Measurements from ENCODE around the gene SLC4A2.

SLC4A2 gene

DNA sequence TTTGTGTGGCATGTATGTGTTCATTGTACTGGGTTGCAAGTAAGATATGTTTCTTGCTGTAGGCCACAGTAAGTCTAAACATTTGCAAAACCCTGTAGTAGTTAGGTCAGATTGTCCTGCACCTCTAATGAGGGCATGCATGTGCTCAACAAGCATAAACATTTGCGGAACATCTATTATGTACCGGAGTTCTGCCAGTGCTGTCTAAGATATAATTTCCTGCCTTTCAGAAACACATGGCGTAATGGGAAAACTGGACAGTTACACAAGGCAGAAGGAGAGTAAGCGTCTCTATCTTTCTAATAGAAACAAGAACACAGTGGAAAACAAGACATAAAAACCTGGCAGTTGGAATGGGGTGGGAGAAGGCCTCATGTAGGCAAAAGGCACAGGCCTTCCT, 28.4 kb upstream of the SLC4A2 start:
- TF ChIP-seq, protein P1, sequence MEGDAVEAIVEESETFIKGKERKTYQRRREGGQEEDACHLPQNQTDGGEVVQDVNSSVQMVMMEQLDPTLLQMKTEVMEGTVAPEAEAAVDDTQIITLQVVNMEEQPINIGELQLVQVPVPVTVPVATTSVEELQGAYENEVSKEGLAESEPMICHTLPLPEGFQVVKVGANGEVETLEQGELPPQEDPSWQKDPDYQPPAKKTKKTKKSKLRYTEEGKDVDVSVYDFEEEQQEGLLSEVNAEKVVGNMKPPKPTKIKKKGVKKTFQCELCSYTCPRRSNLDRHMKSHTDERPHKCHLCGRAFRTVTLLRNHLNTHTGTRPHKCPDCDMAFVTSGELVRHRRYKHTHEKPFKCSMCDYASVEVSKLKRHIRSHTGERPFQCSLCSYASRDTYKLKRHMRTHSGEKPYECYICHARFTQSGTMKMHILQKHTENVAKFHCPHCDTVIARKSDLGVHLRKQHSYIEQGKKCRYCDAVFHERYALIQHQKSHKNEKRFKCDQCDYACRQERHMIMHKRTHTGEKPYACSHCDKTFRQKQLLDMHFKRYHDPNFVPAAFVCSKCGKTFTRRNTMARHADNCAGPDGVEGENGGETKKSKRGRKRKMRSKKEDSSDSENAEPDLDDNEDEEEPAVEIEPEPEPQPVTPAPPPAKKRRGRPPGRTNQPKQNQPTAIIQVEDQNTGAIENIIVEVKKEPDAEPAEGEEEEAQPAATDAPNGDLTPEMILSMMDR (IDR thresholded peaks at IDR 0.05; ENCODE audit: low read depth, low read length), result no peak
- no peak for DNase-seq (ENCODE audit: low read depth in 2 of 2)
- no peak overlapping the region for H3K4me3 ChIP-seq (replicated peaks in 1 of 2; ENCODE audit: low read depth in 2 of 2, low read length in 2 of 2)

DNA sequence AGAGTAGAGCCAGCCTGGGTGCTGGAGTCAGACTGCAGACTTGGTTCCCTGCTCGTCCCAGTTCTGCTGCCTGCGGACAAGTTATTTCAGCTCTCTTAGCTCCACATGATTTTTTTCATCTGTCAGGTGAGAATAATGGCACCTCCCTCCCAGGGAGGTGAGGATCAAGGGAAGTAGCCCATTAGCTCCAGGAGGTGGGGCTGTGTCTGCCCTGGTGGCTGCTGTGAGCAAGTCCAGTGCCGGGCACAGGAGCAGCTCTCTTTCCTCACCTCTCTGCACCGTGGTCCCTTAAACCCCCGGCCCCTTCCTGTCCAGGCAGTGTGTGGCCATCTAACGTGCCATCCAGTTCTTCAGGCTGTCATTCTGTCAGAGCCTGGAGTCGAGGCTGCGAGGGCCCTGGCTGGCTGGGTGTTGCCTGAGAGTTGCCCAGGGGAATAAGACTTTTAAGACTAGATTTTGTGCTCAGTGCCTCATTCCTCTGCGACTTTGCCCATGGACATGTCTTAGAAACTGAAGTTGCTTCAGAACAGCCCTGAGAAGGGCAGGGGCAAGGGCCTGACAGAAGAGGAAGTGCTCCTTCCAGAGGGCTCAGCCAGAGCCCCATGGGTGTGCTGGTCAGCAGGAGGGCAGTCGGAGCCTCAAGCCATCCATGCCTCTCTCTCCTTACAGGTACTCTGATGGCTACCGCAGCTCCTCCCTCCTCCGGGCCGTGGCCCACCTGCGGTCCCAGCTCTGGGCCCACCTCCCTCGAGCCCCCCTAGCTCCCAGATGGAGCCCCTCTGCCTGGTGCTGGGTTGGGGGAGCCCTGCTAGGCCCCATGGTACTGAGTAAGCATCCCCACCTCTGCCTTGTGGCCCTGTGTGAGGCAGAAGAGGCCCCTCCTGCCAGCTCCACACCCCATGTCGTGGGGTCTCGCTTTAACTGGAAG, 26.2 kb upstream of the SLC4A2 start:
- no peak for DNase-seq (ENCODE audit: low read depth in 2 of 2)
- TF ChIP-seq, protein P1 (IDR thresholded peaks at IDR 0.05; ENCODE audit: low read depth, low read length), result no peak
- no peak overlapping the region for H3K4me3 ChIP-seq (replicated peaks in 1 of 2; ENCODE audit: low read depth in 2 of 2, low read length in 2 of 2)

DNA sequence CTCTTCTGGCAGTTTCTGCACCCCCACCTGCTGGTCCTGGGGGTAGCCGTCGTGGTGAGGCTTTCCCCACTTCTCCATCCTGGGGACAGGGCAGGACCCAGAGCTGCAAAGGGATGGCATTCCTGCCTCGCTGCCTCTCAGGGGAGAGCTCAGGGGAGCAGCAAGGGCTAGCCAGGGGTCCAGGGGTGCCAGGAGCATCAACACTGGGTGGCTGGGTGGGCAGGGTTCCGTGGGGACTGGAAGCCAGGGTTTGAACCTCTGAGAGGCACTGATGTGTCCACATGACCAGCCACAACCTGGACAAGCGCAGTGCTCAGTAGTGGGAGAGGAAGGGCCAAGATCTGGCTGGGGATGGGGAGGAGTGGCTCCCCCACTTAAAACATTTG, 25.5 kb upstream of the SLC4A2 start:
- TF ChIP-seq, protein P1 (IDR thresholded peaks at IDR 0.05; ENCODE audit: low read depth, low read length), result no peak
- no peak for DNase-seq (ENCODE audit: low read depth in 2 of 2)
- H3K4me3 ChIP-seq (replicated peaks in 1 of 2; ENCODE audit: low read depth in 2 of 2, low read length in 2 of 2), result no peak overlapping the region

DNA sequence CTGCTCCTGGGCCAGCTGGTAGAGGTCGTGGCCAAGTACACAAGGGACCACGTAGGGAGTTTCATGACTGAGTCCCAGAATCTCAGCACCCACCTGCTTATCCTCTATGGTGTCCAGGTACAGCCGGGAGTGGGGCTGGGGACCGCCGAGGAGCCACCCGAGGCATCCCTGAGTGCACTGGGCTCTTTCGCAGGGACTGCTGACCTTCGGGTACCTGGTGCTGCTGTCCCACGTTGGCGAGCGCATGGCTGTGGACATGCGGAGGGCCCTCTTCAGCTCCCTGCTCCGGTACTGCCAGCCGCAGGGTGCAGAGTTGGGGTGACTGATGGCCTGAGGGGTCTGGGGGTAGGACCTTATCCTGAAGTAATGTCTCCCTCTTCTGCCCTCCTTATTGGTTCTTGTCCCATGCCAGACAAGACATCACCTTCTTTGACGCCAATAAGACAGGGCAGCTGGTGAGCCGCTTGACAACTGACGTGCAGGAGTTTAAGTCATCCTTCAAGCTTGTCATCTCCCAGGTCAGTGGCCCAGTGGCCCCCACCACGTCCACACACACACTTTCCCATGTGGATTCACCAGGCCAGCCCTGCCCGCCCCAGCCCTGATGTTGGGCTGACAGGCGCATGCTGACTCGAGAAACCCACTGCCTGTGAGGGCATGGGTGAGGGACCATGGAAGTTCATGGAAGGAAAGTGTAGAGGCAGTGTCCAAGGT, 24.9 kb upstream of the SLC4A2 start:
- no peak overlapping the region for H3K4me3 ChIP-seq (replicated peaks in 1 of 2; ENCODE audit: low read depth in 2 of 2, low read length in 2 of 2)
- DNase-seq (ENCODE audit: low read depth in 2 of 2), result no peak
- TF ChIP-seq, protein P1 (IDR thresholded peaks at IDR 0.05; ENCODE audit: low read depth, low read length), result no peak

DNA sequence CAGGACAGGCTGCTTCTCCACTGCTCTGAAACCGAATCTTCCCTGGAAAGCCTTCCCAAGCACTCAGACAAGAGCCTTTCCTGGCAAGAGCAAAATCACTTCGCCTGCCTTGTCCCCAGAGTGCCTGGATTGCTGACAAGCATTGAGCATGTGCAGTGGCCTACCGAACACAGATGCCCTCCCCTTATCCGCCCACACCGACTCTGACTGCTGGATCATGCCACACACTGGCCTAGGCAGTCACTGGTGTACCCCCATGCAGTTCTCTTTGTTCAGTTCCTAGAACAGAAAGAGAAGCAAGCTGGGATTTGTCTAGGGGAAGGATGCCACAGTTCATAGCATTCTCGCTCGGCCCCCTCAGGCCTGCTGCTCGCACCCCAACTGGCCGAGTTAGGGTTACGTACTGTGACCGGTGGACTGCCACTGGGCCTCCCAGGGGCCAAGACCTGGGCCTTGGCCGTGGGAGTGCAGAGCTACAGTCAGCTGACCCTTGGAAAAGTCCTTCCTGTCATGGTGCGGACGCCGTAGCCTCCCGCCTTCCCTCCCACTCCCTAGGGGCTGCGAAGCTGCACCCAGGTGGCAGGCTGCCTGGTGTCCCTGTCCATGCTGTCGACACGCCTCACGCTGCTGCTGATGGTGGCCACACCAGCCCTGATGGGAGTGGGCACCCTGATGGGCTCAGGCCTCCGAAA, 24.2 kb upstream of the SLC4A2 start:
- DNase-seq (ENCODE audit: low read depth in 2 of 2), result no peak
- H3K4me3 ChIP-seq (replicated peaks in 1 of 2; ENCODE audit: low read depth in 2 of 2, low read length in 2 of 2), result no peak overlapping the region
- TF ChIP-seq, protein P1 (IDR thresholded peaks at IDR 0.05; ENCODE audit: low read depth, low read length), result no peak

DNA sequence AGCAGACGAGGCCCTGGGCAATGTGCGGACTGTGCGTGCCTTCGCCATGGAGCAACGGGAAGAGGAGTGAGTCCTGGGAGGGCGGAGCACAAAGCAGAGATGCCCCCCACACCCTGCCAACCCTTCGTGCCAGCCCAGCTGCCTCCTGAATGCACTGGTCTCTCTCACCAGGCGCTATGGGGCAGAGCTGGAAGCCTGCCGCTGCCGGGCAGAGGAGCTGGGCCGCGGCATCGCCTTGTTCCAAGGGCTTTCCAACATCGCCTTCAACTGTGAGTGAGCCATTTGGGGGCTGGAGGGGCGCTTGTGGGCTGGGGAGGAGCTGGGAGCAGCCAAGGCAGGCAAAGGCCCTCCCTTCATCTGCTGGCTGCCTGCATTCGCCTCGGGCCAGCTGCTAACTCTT, 23.5 kb upstream of the SLC4A2 start:
- H3K4me3 ChIP-seq (replicated peaks in 1 of 2; ENCODE audit: low read depth in 2 of 2, low read length in 2 of 2), result no peak overlapping the region
- TF ChIP-seq, protein P1 (IDR thresholded peaks at IDR 0.05; ENCODE audit: low read depth, low read length), result no peak

More for the DNA sequence above, 23.5 kb upstream of the SLC4A2 start:
- DNase-seq (ENCODE audit: low read depth in 2 of 2), result no peak
